Measurements from ENCODE around the gene LRRC45.

The LRRC45 gene

DNA sequence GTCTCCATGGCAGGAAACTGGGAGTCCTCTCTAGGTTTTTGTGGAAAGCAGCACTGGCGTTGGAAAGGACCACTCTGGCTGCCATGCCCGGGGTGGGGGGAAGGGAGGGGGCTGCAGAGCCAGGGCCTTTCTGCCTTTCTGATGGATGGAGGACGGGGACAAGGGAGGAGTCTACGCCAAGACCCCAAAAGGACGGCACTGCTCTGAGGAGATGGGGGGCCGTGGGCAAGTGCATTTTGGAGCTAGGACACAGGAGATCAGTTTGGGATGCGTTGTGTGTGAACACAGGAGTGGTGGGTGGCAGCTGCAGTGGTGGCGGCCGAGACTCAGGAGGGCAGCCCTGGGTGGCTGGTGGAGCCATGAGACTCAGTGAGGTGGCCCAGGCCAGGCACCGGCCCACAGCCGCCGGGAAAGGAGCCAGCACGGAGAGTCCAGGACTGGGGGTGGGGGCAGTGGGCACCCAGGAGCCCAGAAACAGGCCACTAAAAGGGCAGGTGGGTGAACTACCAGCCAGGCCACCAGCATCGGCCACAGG lies 2.5 kb upstream of the LRRC45 start:
- DNase-seq (ENCODE audit: low spot score), result no peak

GRCh38 chr17:82021107-82021899 lies 1.8 kb upstream of the LRRC45 start:
- no peak for DNase-seq (ENCODE audit: low spot score)

DNA sequence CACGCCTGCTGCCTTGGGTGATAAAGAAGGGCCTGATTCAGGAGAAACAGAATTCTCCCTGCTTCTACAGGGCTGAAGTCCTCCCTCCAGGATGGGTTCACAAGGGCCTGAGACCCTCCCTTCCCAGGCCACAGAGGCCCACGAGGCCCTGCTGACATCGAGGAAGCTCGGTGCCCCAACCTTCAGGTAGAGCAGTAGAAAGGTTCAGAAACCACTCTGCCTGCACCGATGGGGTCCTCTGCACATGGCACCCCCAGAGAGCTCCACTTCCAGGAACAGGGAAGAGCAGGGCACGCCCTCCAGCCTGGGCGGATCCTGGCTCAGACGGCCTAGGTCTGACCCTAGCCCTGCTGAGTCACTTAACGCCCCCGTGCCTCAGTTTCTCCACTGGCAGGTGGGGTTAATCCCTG lies 1.2 kb upstream of the LRRC45 start:
- DNase-seq (ENCODE audit: low spot score), result no peak

DNA sequence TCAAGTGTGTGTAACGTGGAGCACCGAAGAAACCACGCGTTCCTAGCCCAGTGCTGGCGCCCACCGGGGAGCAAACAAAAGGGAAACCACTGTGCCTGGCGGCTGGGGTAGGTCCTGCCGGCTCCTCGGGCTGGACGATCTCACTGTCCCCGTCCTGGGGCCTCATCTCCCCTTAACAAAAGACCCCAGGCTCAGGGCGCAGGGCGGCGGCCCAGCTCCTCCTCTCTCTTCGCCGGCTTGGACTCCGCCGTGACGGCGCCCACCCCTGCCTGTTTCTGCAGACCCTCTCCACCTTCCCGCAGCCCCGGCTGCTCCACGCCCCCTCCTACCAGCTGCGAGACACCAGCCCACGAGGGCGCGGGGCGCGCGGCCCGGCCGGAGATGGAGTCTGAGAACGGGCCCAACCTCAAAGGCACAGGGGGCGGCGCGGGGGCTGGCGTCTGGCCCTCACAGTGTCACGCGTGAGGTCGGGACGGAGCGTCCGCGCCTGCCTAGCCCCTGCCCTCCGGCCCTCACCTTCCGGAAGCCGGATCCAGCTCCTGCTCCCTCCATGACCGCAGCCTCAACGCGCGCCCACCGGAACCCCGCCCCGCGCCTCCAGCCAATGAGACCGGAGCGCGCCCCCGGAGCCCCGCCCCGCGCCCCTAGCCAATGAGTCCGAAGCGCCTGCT lies 660 bp upstream of the LRRC45 start, which contains the start of gene CENPX:
CENPX (minus strand) TSS at position 569 of the 671 bp plus-strand sequence; CDS start at position 552, 17 bp downstream.
- DNase-seq (ENCODE audit: low spot score), result no peak

GRCh38 chr17:82023447-82024241 lies 539 bp downstream of the LRRC45 start:
- DNase-seq (ENCODE audit: low spot score), result no peak

GRCh38 chr17:82024859-82025258 lies 1.8 kb downstream of the LRRC45 start:
- no peak for DNase-seq (ENCODE audit: low spot score)

- no peak for DNase-seq (ENCODE audit: low spot score)
Observed at GRCh38 chr17:82025401-82026107, 2.4 kb downstream of the LRRC45 start.

- DNase-seq (ENCODE audit: low spot score), result no peak
Observed at GRCh38 chr17:82028246-82028645, 5.1 kb downstream of the LRRC45 start.

GRCh38 chr17:82028966-82029365 lies 5.9 kb downstream of the LRRC45 start:
- DNase-seq (ENCODE audit: low spot score), result no peak

- DNase-seq (ENCODE audit: low spot score), result no peak
Observed at GRCh38 chr17:82029391-82029790, 6.3 kb downstream of the LRRC45 start.

DNA sequence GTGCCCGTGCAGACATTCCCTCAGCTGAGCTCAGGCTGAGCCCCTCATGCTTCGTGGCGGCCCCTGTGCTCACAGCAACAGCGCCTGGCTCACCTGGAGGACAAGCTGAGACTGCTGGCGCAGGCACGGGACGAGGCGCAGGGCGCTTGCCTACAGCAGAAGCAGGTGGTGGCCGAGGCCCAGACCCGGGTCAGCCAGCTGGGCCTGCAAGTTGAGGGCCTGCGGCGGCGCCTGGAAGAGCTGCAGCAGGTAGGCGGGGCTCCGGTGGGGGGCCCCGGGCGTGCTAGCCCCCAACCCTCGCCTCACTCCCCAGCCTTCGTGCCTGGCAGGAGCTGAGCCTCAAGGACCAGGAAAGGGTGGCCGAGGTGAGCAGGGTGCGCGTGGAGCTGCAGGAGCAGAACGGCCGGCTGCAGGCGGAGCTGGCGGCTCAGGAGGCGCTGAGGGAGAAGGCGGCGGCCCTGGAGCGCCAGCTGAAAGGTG lies 6.9 kb downstream of the LRRC45 start:
- no peak for DNase-seq (ENCODE audit: low spot score)

DNA sequence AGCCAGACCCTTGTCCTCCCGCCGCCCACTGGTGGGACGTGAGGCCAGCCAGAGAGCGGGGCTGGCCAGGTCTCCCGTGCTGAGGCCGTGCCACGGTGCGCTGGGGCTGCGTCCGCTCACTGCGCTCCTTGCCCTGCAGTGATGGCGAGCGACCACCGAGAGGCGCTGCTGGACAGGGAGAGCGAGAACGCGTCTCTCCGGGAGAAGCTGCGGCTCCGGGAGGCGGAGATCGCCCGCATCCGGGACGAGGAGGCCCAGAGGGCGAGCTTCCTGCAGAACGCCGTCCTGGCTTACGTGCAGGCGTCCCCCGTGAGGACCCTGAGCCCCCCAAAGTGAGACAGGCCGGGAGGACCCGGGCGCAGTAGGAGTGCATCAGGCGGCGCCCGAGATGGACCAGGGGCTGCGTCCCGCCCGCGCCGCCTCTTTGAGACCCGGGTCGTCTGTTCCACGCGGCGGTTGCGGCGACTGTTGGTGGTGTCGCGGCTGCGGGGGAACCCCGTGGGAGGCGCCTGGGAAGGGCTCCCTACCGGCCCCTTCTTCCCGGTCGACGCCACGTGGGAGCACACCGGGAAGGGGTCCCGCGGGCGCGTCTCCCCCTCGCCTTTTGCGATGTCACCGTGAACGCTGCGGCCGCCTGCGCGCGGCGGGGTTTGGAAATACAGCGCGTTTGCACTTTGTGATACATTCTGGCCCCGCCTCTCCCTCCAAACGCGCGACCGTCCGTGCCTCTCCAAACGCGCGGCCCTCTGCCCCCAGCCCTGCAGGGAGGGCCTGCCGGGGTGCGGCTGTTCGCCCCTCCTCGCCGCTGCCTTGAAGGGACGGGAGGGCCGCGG lies 7.6 kb downstream of the LRRC45 start:
- DNase-seq (ENCODE audit: low spot score), result peak; percentile 54

DNA sequence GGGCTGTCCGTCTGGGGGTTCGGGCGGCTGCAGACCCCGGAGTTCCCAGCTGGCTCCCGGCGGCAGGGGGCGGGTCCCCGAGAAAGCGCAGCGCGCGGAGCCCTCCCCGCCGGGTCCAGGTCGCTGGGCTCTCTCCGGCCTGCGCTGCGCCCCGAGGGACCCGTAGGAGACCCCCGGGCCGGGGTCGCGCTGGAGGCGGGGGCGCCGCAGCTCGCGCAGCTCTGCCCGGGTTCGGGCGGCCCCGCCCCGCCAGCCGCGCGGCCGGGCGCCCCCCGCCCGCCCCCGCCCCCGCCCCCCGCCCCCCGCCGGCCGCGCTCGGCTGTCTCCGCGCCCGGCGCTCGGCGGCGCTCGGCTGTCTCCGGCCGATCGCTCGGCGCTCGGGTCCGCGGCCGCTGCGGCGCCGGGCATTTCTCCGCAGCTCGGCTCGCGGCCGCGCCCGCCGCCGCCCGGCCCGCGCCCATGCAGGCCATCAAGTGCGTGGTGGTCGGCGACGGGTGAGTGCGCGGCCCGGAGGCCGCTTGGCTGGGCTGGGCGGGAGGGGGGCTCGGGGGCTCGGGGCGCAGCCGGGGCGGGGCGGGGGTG lies 8.3 kb downstream of the LRRC45 start, which contains the start of gene RAC3:
RAC3 (plus strand) TSS at position 376 of the 582 bp plus-strand sequence; CDS start at position 460, 84 bp downstream.
- no peak for DNase-seq (ENCODE audit: low spot score)

GRCh38 chr17:82031885-82032627 lies 9.0 kb downstream of the LRRC45 start:
- no peak for DNase-seq (ENCODE audit: low spot score)

GRCh38 chr17:82033359-82034085 lies 10.4 kb downstream of the LRRC45 start:
- DNase-seq (ENCODE audit: low spot score), result no peak

DNA sequence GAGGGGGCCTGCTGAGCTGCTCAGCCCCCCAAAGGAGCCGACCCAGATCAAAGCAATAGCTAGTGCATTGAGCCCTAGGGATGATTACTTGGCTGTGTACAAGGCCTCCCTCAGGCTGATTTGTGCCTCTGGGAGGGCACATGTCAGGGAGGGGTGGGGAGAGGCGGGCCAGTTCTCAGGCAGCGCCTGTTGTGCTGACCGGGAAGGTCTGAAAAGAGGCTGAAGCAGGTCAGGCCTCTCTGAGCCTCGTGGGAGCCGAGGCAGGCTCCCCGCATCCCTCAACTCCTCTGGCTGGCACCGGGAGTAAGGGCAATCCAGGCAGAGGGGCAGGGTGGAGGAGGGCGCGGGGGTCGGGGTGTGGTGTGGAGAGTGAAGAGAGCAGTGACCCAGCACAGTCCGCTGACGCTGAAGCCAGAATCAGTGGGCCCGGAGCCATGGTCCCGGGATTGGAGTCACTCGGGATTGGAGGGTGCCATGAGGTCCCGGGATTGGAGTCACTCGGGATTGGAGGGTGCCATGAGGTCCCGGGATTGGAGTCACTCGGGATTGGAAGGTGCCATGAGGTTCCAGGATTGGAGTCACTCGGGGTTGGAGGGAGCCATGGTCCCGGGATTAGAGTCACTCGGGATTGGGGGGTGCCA lies 11.4 kb downstream of the LRRC45 start:
- no peak for DNase-seq (ENCODE audit: low spot score)

DNA sequence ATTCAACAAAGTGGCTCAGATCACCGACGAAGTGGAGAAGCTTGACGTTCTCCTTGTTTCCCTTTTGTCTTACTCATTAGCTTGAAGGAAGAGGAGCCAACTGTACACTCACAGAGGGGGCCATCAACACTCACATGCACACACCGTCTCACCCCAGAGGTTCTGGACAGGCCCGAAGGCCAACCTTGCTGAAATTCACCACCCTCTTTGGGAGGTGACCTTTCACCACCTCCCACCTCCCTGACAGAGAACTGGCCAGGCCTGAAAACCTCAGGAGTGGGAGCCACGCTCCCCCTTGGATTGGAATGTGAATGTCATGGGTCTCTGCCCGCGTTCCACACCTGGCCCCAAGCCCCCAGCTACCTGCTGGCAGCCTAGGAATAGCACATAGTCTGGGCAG lies 12.4 kb downstream of the LRRC45 start:
- no peak for DNase-seq (ENCODE audit: low spot score)

- DNase-seq (ENCODE audit: low spot score), result no peak
Observed at GRCh38 chr17:82035956-82036633, 13.0 kb downstream of the LRRC45 start.
